Fibroblast of lung (primary cell): ENCODE data around the gene ATP2A2.

Source experiments
- CTCF ChIP-seq, 2 donors: IDR thresholded peaks in 1 of 2; conservative IDR thresholded peaks in 1 of 2; 1 replicate in 1 of 2; 2 replicates in 1 of 2; pipeline ENCODE4 v1.5.1; 2011 to 2012; ENCODE audit warnings: low read length in 2 of 2, control low read depth in 1 of 2, inconsistent platforms in 1 of 2, low read depth in 1 of 2, mild to moderate bottlenecking in 1 of 2
- EZH2 ChIP-seq: IDR thresholded peaks from 2 replicates; pipeline ENCODE4 v1.5.1; 2012; ENCODE audit warnings: low read length, control low read depth, mild to moderate bottlenecking; ENCODE audit errors: missing control alignments

GRCh38 chr12:110248096-110248447, 33.0 kb upstream of the ATP2A2 start:
- no peak for TF ChIP-seq CTCF (conservative IDR thresholded peaks at IDR 0.05 in 1 of 2, IDR thresholded peaks at IDR 0.05 in 1 of 2; ENCODE audit: low read depth in 1 of 2, low read length in 2 of 2)
- no peak for TF ChIP-seq EZH2
